NCI-H526 treated with DMSO at 0.1 percent for 48 hours (cell line): ENCODE data around the gene MGMT.

Experiments used
- DNase-seq: peaks from one replicate; lab custom pipeline; 2025; lab: John Stamatoyannopoulos, UW

MGMT gene

DNA sequence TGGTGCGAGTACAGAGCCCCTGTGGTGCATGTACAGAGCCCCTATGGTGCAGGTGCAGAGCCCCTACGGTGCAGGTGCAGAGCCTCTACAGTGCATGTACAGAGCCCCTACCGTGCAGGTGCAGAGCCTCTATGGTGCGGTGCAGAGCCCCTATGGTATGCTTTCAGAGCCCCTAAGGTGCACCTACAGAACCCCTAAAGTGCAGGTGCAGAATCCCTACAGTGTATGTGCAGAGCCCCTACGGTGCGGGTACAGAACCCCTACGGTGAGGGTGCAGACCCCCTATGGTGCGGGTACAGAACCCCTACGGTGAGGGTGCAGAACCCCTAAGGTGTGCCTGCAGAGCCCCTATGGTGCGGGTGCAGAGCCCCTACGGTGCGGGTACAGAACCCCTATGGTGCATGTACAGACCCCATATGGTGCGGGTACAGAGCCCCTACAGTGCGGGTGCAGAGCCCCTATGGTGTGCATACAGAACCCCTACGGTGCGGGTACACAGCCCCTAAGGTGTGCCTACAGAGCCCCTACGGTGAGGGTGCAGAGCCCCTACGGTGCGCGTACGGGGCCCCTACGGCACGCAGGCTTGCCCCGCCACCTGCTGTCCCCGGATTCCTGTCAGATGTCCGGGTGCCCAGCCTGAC, 53.5 kb downstream of the MGMT start:
- no peak for DNase-seq

DNA sequence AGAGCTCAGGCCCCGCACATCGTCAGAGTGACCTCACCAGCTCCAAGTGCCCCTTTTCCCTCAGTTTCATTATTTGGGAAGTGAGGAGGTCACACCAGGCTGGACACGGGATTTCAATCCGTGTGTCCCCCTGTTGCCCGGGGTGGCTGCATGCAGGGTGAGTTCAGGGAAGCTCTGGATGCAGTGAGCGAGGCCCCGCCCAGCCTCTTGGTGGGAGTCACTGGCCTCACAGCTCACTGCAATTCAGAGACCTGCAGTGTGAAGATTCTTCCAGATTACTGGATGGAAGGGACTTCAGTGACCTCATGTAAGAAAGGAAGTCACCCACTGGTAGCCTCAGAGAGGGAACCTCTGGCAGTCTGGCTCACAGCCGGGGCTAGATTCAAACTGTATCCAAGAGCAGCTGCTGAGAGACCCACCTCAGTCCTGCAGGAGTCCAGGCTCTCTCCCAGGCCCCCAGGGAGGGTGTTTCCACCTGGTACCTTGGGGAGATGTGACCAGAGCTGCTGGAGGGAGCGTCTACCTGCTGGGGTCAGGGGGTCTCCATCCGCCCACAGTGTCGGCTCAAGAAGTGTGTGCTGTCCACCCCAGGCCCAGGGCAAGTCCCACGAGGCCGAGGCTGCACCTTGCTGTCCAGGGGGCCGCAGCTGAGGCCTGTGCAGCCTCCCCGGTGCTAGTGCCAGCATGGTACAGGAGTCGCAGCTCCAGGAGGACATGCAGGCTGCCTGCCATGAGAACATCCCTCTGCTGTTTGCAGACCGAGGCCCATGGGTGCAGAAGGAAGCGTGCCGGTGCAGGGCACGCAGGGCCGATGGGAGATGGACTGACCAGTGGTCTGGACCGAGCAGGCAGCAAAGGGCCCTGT, 54.4 kb downstream of the MGMT start:
- no peak for DNase-seq

DNA sequence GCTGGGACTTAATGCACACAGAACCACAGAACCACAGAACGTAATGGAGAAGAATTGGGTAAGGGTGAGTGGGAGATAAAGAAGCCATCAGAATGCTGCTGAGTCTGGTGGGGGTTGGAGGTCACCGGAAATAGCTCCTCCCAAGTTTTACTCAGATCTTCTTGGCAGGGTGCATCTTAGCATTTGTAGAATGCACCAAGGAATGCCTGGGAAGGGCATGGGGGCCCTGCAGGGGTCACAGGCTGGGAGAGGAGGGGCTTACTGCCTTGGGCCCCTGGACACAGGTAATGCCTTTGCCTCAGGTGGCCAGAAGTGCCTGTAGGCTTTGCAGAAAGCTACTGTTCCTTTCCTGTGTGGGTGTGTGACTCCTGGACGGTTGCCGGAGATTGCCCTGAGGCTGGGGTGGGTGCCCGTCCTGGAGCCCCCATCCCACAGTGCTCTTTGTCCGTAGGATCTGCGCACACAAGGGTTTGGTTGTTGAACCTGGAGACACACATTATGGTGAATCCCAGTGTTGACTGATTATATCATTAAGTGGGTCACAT, 55.1 kb downstream of the MGMT start:
- no peak for DNase-seq

GRCh38 chr10:129523031-129523722, 56.1 kb downstream of the MGMT start:
- no peak for DNase-seq

GRCh38 chr10:129523723-129524316, 56.8 kb downstream of the MGMT start:
- DNase-seq = no peak

DNA sequence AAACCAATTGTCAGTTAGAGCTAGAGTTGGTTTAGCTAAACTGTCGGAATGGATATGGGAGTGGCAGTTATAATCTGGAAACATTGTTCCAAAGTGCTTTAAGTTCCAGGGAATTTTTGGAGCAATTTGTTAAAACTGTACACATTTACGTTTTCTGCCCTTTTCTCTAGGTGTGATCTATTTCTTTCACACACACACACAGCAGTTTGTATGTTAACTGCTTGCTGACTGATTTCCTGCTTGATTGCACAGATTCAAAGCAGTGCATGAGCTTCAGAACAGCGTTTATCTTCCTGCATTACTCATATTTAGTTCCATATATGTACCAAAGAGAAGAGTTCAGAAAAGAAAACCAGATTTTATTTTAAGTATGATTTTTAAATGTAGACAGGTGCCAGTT, 57.9 kb downstream of the MGMT start:
- DNase-seq = peak; percentile 37

- no peak for DNase-seq
Observed at GRCh38 chr10:129525401-129525801, 58.4 kb downstream of the MGMT start.

DNA sequence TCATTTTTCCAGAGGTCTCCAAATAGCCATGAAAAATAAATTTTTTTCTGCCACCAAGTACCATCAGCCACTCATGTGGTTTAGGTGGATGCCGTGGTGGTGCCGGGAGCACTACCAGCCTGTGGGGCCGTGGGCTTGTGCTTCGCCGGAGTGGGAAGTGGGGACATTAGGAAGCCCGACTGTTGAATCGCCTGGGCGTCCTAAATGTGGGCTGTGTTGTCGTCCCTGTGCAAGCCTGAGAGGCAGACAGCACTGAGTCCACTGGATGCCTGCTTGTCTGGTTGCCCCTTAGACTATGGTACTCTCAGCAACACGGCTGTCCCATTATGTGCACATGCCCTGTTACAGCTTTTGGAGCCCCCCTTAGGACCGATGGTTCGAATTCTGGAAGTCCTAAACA, 59.9 kb downstream of the MGMT start:
- DNase-seq = no peak

GRCh38 chr10:129528376-129528978, 61.4 kb downstream of the MGMT start:
- no peak for DNase-seq

GRCh38 chr10:129530581-129530980, 63.5 kb downstream of the MGMT start:
- no peak for DNase-seq

DNA sequence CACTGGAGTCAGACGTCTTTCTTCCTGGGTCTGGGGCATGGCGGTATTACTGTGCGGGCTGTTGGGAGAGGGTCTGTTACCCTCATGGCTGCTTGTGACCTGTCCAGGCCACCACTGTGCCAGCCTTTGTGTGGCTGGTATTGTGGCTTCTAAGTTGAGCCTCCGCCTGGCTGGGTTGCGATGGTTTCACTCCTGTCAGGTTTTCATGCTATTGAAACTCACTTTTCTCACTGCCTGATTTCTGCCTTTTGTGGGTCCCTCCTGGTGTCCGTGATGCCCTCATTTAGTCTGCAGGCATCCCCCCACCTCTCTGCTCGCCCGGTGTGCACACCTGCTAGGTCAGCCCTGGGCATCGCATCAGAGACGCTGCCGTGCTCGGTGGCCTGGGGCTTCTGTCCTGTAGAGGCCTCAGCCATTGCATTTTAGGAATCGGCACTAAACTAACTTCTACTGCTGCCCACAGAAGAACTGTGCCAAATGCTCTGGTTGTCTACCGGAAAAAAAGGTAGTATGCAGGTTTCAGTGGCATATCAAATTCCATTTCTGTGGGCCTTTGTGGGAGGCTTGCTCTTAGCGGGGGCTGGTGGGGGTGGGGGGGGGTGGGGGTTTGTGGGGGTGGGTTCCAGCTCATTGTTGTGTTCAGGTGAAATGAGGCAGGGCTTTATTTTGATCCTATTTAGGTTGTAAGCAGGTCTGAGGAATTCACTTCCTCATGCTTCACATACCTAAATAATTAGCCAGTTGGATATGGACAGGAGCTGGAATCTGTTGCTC, 64.3 kb downstream of the MGMT start:
- no peak for DNase-seq

- DNase-seq = no peak
Observed at GRCh38 chr10:129531969-129532660, 65.1 kb downstream of the MGMT start.

DNA sequence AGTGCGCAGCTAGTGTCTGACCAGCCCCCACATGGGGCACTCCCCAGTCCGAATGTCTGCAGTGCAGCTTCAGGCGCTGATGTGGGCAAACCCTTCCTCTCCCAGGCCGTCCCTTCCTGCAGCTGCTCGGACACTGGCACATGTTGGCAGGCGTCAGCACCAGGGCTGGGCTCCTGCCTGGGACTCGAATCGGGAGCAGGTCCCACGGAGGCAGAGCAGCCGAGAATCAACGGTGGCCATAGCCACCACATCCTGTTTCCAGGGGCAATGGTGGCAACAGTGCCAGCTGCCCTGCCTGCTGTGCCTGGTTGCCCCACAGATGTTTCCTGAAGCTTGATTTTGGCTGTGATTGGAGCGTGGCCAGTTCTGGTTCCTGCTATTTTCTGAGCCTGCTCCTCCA, 65.8 kb downstream of the MGMT start:
- DNase-seq = no peak

DNA sequence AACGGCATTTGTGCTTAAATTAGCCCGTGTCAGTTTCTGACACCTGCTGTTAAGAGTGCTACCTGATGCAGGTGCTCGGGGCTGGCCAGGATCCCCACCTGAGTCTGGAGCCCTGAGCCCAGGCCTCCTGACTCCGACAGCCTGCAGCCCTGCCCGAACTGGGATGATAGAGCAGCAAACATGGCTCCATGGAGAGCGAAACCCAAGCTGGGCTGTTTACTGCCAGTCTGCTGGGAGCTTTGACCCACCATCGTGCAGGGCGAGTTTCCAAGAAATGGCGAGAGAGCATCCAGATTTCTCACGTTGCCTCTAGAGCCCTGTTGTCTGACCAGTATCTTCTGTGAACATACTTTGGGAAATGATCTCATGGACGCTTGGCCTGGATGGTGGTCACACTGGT, 66.2 kb downstream of the MGMT start:
- DNase-seq = no peak

GRCh38 chr10:129534826-129535225, 67.8 kb downstream of the MGMT start:
- DNase-seq = no peak

- DNase-seq = no peak
Observed at GRCh38 chr10:129536336-129536735, 69.3 kb downstream of the MGMT start.

DNA sequence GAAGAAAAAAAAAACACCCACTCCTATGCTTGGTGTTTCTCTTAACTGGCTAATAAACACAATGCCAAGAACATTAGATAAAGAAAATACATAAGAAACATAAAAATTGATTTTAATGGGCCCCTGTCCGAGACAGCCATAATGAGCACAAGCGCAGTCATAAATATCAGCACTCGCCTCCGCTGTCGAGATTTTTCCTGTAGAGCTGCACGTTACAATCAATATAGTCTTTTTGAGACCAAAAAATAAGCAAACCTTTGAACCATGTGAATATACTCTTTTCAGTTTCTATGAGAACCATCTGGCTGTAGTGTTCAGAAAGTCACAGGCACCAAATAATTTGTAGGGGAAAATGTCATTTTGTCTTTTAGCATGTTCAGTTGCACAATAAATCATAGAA, 70.1 kb downstream of the MGMT start:
- DNase-seq = no peak

DNA sequence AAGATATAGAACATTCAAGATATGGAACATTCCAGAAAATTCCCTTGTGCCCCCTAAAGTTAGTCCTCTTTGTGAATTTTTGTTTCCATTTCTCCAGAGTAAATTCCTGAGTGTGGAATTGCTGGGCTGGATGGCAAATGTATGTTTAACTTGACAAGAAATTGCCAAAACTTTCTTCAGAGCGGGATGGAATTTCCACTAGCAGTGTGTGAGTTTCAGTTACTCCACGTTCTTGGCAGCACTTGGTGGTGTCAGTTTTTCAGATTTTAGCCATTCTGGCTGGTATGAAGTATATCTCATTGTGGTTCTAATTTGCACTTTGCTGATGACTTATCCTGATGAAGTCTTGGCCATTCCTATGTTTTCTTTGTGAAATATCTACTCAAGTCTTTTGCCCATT, 71.2 kb downstream of the MGMT start:
- no peak for DNase-seq

DNA sequence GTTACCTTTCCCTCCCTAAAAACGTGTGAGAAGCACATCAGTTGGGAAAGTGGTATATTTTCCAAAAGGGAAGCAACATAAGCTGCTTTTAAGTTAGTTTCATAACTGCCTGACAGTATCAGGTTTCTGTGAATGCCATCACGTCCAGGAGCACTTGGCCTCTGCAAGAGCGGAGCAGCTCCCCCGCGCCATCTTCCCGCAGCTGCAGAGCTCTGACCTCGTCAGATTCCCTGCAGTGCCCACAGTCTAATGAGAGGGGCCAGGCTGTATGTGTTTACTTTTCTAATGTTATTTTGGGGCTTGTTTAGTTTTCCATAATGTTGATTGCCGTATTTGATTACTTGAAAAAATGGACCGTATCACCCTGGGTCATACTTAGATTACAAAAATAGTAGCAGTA, 74.2 kb downstream of the MGMT start:
- DNase-seq = no peak

- no peak for DNase-seq
Observed at GRCh38 chr10:129541748-129542487, 74.9 kb downstream of the MGMT start.
